GM10847 (cell line): ENCODE measurements around the gene NECAB3.

ENCODE experiments used
- POLR2A ChIP-seq: IDR thresholded peaks from 2 replicates; pipeline ENCODE4 v1.6.1; 2011; ENCODE audit not compliant: insufficient read length; ENCODE audit errors: extremely low read depth

NECAB3 gene

DNA sequence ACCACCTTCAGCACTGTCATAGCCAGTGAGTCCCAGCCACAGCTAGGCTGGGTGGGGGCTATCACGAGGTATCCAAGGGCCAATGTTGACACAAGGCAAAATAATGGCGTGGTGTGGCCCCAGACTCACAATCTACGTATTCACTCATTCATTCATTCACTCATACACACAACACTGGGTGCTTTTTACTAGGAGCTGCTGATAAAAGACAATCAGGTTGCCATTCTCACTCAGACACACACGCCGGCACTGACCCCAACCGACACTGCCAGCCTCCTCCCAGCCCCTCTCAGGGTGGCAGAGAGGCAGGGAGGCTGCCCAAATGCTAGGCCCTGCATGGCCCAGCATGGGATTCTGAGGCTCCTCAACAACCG, 13.6 kb downstream of the NECAB3 start:
- no peak for TF ChIP-seq POLR2A

GRCh38 chr20:33660035-33660684, 14.1 kb downstream of the NECAB3 start:
- no peak for TF ChIP-seq POLR2A

DNA sequence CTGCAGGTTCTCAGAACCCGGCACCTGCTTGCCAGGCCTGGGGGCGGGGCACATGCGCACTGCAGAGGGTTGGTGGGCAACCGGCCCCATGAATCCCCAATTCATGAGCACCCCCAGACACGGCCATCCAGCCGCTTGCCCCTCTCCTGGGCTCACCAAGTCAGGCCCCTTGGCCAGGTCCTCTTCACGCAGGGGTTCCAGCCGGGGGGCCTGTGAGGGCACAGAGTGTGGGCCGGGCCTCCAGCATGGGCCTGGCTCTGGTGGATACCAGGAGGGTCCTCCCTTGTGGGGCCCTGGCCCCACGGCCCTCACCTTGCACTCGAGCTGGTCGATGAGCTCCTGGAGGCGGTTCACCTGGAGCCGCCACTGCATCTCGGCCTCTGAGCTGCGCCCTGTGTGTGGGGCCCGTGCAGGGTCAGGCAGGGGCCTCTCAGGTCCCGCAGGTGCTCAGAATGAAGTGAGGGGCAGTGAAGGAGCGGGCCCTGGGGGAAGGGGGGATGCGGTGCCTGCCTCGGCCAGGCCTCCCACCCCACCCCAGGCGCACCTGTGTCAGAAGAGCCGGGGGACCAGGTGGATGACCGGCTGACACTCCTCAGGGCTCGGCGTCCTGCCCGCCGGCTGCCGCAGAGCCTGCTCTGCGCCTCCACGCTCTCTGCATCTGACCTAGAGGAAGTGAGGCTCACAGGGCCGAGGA, 14.7 kb downstream of the NECAB3 start:
- no peak for TF ChIP-seq POLR2A

GRCh38 chr20:33658929-33659328, 15.3 kb downstream of the NECAB3 start:
- no peak for TF ChIP-seq POLR2A

DNA sequence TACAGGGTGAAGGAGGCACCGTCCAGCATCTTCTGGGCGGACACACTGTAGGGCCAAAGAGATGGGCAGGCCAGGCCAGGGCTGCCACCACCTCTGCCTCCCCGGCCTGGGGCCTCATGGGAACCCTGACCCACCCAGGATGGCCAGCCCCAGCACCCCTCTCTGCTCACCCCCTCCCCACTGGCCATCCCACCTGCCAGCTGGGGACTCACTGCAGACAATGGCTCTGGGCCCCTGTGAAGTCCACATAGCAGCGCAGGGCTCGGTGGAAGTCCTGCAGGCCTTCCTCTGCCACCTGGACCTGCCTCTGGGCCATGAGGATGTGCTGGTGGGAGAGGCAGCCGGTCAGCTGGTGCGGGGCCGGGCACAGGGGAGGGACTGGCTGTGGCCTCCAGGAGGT, 15.7 kb downstream of the NECAB3 start:
- TF ChIP-seq POLR2A: no peak

GRCh38 chr20:33657704-33658095, 16.5 kb downstream of the NECAB3 start:
- TF ChIP-seq POLR2A: no peak

DNA sequence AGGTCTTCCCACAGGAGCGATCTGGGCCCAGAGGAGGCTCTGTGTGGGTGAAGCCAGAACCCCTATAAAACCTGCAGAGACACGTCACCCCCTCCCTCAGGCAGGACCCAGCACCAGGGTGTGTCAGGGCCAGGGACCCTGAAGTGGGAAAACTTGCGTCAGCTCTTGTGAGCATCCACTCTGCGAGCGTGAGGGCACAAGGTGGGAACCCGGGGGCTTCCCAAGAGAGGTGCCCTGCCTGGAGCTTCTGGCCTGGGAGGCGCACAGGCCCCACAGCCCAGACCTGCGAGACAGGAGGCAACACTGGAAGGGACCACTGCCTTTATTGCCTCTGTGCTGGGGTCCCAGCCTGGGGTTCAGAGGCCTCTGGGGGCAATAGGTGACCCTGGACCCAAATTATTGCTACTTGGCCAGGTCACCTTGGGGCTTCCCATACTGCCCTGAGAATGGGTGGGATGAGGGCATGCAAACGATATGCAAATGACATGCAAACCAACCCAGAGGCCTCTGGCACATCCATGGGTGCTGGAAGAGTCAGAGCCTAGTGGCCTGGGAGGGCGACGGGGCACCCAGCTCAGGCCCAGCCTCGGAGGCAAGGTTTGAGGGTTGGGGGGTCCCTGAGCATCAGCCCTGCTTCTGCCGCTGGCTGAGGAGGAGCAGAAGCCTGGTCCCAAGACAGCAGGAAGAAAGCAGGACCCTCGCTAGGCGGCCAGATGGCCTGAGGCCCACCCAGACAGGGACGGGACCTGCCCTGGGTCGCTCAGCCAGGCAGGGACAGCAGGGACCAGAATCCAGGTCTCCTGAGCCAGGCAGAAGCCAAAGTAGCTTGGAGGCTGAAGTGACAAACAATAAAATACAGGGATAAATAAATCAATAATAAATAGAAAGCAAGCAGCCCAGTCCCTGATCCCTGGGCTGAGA, 17.2 kb downstream of the NECAB3 start:
- TF ChIP-seq POLR2A: no peak

- no peak for TF ChIP-seq POLR2A
Observed at GRCh38 chr20:33656010-33656782, 18.0 kb downstream of the NECAB3 start.

DNA sequence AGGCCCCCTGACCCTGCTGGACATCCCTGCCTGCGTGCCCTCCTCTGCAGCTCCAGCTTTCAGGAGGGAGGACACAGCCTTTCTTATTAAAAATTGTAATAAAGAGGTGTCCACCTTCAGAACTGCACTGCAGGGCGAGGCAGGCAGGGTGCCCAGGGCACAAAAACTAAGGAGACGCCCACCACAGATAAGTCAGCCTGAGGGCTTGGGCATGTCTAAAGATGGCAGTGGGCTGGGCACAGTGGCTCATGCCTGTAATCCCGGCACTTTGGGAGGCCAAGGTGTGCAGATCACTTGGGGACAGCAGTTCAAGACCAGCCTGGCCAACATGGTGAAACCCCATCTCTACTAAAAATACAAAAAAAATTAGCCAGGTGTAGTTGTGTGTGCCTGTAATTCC, 19.1 kb downstream of the NECAB3 start:
- no peak for TF ChIP-seq POLR2A

DNA sequence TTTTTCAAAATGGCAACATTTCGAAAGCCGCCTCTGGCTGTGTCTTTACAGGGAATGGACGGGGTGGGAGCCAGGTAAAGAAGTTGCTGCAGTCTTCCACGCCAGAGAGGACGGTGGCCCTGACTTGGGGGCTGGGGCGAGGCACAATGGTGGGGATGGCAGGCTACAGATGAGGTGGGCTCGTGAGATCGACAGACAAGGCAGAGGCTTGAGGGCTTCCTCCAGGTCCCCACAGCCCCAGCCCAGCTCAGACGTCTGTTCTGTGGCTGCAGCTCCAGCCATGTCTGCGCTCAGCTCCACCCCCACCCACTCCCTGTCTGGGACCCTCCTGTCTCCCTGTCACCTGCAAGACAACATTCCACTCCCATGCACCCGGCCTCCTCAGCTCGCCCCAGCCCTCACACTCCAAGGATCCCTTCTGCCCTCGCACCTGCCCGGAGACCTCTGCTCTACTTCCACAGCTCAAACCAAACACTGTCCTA, 19.5 kb downstream of the NECAB3 start:
- TF ChIP-seq POLR2A: no peak

GRCh38 chr20:33653900-33654596, 20.2 kb downstream of the NECAB3 start:
- no peak for TF ChIP-seq POLR2A

- no peak for TF ChIP-seq POLR2A
Observed at GRCh38 chr20:33653218-33653899, 20.9 kb downstream of the NECAB3 start.

DNA sequence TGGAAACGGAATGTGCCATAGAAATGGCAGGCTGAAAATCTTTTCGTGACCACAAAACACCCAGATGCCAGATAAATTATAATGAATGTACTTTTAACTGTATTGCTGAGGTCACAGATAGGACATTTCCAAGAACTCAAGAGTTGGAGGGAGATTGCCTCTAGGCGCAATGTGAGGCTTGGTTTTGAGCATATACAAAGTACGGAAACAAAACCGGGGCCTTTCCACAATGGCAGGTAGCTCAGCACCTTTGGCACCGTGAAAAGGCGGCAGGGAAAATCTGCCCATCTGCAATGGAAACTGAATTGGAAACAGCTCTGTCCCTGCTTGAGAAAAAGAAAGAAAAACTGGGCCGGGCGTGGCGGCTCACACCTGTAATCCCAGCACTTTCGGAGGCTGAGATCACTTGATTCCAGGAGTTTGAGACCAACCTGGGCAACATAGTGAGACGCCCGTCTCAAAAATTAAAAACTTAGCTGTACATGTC, 22.6 kb downstream of the NECAB3 start:
- no peak for TF ChIP-seq POLR2A
